ENCODE data around the gene JMJD8.

JMJD8 gene

DNA sequence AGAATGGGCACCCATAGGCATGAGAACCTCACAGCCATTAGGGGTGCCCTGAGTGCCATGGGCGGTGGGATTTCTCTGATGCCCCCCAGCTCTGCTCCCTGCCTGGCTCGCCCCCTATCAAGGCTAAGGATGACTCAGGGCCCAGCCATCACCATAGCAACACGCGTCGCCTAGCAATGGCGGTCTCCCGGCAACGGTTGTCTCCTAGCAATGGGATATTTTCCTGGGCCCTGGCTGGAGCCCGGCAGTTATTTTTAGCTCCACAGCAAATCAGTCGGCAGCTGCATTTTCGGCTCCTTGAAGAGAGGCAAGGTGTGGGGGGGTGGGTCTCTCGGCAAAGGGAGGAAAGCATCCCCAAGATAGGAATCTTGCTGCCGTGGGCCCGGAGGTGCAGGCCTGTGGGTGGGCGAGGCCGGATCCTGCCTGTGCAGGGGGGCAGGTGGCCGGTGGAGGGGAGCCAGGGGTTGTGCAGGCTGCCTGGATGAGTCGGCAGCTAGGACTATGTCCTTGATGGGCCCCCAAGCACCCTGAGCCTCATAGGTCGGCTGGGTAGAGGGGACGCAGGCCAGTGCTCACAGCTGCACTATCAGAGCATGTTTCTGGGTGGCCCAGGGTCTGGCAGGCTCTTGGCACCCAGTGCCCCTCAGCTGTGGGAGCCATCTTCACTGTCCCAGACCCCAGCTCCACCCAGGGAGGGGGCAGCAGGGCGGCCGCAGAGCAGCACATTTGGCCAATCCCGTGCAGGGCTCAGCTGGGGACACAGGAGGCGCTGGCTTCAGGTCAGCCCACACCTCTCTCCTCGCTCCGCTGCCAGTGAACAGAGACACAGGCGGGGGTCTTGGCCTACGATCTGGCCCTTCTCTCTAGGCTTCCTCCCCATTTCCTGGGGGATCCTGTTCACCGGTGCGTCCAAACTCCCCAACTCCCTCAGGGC, 25.7 kb upstream of the JMJD8 start:
- DNase-seq (ENCODE audit: low read depth) = peak; percentile 51

DNA sequence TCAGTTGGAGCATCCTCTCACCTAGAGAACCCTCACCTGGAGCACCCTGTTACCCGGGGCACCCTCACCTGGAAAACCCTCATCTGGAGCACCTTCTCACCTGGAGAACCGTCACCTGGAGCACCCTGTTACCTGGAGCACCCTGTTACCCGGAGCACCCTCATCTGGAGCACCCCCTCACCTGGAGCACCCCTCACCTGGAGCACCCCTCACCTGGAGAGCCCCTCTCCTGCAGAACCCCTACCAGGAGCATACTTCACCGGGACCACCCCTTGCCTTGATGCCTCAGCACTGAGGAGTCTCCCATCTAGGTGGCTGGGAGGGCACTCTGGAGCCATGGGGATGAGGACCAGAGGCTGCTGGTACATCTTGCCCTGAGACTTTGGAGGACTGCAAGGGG, 24.8 kb upstream of the JMJD8 start:
- no peak for DNase-seq (ENCODE audit: low read depth)

DNA sequence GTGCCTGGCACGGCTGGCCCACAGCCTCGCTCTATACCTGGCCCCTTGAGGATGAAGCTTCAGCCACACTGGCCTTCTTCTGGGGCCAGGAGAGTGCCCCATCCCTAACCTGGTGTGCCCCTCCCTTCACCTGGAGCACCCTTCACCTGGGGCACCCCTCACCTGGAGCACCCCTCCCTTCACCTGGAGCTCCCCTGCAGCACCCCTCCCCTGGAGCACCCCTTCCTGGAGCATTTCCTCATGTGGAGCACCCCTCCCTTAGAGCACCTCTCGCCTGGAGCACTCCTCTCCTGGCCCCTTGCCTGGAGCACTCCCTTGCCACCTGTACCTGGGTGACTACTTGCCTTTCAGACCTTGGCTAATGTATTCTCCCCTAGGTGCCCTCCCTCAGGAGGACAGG, 23.9 kb upstream of the JMJD8 start:
- no peak for DNase-seq (ENCODE audit: low read depth)

DNA sequence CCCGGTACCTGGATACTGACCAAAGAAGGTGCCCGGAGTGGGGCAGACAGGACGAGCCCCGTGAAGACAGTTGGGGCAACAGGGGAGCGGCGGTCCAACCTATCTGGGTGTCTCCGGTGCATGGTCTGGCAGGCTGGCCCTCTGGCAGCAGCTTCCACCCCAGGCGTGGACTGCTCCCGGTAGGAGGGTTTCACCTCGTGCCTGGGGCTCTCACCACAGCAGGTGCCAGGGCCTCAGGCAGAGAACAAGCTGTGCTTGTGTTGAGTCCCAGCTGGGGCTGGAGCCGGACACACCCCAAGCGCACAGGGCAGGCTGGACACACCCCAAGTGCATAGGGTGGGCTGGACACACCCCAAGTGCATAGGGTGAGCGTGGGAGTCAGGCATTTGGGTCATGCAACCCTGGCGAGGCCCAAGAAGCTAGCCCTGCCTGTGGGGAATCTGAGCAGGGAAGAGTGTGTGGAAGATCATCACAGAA, 23.0 kb upstream of the JMJD8 start:
- DNase-seq (ENCODE audit: low read depth) = no peak

DNA sequence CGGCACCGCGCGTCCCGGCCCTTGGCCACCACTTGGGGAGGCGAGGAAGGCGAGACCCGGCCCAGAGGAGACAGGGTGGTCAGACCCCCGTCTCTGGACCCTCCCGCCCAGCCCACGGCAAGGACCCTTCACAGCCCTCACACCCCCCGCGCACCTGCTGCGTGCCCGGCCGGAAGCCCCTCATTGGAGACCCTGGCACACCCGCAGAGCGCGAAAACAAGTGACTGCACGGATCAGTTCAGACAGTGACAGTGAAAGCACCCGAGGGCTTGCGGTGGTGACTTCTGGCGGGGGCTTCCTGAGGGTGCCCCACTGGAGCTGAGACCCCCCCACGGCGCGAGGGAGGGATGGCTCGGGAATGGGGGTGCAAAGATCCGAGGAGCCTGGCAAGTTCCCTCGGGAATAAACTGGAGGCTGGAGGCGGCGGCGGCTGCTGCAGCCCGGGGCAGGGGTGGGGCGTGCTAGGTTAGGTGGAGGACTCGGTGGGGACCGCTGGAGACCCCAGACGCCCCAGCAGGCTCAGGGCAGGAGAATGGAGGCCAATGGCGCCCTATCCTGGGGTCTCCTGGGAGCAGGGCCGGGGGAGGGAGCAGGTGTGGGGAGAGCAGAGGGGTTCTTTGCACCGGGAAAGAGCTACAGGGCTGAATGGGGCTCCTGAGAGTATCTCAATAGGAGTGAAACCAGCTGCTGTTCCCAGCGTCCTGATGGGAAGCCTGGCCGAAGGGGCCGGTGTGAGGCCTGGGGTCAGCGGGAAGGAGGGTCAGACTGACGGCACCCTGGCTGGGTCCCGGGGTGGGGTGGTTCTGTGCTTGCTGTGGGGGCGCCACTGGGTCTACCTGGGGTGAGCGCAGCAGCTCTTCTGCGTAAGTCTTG, 22.3 kb upstream of the JMJD8 start:
- DNase-seq (ENCODE audit: low read depth) = no peak

DNA sequence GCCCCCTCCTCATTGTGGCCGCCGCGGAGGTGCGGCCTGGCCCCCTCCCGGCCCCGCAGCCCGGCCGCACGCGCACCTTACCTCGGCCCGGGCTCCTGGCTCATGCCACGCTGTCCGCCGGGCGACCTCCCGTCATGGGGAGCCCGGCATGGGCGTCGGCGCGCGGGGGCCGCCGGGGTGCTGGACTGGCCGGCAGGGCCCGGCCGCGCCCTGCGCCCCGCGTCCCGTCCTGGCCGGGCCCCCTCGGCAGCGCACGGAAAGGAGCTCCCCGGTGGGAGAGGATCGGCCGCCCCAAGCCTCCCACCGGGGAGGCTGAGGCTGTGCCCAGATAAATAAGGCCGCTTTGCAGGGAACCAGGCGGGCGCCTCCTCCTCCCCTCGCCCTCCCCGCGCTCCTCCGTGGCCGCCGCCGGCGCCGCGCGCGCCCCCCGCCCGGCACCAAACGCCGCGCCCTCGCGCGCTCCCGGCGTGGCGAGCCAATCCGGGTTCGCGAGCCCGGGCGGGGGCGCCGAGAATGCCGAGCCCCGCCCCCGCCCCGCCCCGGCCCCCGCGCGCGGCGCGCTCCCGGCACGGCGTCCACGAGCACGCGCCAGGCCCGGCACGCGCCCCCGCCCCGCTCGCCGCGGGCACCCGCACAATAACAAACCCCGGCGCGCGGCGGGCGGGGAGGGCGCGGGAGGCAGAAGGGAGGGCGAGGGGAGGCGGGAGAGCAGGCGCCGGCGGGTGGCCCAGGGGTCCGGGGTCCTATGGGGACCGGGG, 21.5 kb upstream of the JMJD8 start, which contains the start of gene FBXL16:
TSS of gene FBXL16 (minus strand) at position 371 of the 758 bp plus-strand sequence. CDS start 8,396 bp downstream, outside the sequence.
- no peak for DNase-seq (ENCODE audit: low read depth)

DNA sequence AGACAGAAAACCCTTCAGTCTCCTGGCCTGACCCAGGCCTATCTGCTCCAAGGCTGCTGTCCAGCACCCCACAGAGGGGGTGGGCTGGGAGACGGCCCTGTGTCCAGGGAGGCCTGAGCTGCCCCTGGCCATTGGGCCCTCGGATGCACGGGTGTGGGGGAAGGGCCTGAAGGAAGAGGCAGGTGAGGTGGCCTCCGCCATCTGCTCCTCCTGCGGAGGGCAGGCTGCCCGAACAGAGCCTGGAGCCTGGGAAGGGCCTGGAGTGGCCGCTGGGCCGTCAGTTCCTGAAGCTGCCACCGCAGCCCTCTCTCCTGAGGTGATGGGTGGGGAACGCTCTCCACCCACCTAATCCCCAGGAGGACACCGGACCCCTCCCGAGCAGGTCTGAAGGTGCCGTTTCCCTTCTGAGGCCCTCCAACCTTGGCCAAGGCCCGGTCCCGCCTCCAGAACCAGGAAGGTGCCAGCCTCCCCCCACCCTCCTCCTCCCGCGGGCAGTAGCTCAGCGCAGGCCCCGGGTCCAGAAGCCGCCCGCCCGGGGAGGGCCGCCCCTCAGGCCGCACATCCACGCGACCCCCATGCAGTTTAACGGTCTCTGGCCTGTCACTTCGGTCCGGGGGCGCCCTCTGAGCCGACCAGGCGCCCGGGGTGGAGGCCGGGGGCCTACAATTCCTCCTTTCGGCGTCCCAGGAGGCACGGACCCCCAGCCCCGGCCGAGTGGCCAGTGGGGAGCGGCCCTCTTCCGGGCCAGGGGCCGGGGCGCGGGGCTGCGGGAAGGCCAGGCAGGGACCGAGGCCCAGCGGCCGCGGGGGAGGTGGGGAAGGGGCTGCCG, 20.6 kb upstream of the JMJD8 start:
- DNase-seq (ENCODE audit: low read depth) = no peak

DNA sequence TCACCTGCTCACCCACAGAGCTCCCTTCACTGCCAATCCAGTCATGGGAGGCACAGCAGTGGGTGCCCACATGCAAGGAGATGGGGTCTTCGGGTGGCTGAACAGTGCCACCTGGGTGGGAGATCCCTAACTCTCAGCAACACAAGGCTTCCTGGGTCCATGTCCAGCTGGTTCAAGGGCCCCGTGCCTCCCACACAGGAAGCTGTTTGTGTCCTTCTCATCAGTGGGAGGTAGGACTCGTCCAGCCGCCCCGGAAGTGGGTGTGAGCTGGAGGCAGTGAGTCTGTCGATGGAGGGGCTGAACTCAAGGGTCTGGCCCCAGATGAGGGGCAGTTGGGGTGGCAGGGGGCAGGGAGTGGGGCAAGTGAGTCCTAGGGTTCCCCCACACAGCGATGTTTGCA, 19.9 kb upstream of the JMJD8 start:
- DNase-seq (ENCODE audit: low read depth) = no peak

DNA sequence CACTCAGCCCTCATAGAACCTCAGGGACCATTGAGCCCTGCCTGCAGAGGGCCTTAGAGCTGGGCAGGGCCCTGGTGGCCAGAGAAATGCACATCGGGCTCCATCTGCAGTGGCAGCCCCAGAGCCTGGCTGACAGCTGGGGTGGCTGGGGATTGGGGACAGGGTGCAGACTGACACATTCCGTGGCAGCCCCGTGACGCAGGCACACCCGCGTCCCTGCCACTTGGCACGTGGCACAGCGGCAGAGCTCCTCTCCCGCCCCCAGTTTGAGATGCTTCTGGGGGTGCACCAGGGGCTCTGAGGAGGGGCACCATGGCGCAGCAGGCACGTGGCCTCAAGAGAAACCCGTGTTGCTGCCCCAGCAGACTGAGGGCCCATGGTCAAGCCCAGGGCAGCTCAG, 19.3 kb upstream of the JMJD8 start:
- no peak for DNase-seq (ENCODE audit: low read depth)

DNA sequence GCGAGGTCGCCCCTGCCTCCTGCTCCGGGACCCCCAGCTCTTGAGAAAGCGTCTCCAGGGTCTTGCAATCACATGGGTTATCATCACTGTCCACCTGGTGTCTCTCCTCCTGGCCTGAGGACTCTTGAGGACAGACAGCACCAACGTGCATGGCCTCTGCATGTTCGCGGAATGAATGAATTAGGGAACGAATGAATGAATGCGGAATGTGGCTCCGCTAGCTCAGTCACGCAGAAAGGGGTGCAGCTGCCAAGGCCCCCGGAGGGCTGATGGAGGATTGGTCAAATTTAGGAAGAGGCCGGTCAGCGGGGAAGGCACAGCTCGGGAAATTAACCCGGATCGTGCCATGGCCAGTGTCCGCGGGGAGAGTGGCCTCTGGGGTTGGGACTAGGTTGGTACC, 18.2 kb upstream of the JMJD8 start:
- no peak for DNase-seq (ENCODE audit: low read depth)

DNA sequence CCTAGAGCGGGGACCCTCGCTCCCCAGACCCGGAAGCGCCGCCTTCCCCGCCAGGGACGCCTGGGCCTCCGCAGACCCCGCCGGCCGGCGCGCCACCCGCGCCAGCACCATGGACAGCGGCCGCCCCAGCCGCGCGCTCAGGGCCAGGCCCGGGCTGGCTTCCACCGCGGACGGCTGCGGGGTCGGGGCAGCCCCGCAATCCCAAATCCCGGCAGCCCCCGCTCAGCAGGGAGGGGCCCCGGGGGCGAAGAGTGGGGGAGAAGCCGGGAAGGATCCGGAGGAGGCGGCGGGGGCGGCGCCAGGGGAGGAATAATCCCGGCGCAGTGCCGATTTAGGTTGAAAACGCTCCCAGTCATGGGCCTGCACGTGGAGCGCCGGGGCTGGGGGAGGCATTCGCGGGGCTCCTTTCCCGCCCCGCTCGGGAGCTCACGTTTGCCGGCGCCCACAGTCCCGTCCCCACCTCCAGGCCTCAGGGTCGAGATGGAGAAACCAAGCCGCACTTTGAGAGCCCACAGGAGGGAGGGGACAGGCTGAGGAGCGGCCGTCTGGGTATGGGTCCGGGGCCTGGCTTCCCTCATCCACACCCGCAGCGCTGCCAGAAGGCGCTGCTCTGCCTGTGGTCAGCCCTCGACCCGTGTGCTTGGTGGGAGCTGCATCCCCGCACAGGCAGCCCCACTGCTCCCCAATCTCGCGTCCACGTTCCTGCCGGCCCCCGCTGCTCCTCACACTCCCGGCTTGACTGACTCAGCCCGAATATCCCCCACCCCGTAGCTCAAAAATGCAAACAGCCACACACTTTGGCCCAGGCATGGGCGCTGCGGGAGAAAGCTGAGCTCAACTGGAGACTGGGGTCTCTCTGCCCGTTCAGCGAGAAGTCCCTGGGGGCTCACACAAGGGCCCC, 16.8 kb upstream of the JMJD8 start:
- no peak for DNase-seq (ENCODE audit: low read depth)

DNA sequence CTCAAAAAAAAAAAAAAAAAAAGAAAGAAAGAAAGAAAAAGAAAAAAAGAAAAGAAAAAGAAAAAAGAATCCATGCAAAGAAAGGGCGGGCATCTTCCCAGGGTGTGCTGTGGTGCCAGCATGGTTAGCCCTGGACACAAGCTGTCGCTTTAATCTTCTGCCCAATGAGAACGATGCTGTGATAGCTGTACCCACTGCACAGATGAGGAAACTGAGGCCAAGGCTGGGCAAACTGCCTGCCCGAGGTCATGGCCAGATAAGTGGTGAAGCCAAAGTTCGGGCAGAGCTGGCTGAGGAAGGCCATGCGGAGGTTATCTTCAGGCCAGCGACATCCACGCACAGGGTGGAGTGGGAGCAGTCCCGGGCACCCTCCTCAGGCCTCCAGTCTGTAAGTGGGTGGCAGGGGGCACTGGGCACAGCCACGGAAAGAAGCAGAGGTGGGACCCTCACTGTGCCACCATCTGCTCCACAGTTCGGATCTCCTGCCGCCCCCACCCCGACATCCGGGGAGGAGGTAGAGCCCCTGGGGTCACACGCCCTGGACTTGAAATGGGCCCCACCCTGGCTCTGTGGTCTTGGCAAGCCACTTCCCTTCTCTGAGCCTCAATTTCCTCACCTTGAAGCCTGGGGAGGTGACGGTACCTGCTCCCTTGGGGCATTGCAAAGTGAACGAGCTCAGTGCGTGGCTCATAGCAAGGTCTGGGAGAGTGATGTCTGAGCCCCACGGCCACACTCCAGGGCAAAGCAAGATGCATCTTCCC, 15.0 kb upstream of the JMJD8 start:
- DNase-seq (ENCODE audit: low read depth) = no peak

DNA sequence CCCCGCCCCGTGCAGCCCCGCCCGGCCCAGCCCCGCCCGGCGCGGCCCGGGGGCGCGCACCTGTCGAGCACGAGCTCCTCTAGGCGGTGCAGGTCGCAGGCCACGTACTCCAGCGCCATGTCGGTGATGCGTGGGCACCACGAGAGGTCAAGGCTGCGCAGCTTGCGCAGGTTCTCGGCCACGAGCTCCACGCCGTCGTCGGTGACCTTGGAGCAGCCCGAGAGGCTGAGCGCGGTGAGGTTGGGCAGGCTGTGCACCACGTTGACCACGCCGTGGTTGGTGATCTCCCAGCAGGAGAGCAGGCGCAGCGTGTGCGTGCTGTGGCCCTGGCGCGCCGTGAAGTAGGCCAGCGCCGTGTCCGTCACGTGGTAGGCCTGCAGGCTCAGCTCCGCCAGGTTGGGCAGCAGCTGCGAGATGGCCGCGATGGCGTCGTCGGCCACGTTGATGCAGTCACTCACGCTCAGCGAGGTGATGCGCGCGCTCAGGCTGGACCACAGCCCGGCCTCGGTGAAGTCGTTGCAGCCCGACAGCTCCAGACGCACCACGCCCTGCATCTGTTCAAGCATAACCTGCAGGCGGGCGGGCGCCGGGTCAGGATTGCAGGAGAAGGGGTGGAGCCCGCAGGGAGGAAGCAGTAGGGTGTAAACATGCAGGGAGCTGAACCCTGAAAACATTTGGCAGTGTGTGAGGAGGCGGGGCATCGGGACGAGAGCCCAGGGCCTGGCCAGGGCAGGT, 11.4 kb upstream of the JMJD8 start:
- no peak for DNase-seq (ENCODE audit: low read depth)

DNA sequence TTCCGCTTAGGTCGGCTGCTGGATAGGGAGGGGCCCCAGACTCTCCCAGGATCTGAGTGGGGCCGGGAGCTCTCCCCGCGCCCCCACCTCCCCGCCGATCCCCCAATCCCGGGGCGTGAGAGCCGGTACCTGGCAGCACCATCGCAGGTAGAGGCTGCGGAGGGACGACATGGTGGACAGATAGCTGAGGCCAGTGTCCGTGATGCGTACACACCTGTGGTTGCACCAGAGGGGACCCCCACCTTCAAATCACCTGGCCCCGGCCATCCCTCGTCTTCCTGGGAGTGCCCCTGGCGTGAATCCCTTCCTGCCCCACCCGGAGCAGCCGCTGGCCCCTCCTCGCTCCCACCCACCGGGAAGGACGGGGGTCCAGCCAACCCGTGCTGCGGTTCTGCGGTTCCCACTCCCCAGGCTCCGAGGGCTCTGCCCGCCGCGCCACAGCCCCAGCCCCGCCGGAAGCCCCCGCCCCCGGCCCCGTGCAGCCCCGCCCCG, 10.8 kb upstream of the JMJD8 start:
- no peak for DNase-seq (ENCODE audit: low read depth)

DNA sequence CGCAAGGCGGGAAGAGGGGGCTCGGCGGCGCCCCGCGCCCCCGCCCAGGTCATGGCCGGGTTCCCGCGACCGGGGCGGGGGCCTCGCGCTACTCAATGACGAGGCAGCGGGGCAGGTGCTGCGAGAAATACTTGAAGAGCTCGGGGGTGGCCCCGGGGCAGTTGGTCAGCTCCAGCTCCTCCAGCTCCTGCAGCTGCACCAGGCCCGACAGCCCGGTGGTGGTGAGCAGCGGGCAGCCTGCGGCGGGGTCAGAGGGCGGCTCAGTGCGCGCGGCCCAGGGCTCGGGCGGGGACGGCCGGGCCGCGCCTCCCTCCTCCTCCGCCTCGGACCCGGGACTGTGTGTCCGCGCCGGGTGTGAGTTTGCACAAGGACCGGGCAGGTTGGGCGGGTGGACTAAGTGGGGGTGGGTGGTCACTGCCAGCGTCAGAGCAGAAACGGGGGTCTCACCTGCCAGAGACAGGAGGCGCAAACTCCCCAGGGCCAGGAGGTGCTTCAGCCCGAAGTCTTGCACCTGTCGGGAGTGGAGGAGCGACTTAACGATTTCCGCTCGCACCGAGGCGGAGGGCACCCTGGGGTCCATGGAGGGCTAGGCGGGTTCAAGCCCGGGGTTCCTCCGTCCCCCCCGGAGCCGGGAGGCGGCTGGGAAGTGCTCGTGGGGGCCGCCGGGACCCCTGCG, 10.2 kb upstream of the JMJD8 start:
- no peak for DNase-seq (ENCODE audit: low read depth)

DNA sequence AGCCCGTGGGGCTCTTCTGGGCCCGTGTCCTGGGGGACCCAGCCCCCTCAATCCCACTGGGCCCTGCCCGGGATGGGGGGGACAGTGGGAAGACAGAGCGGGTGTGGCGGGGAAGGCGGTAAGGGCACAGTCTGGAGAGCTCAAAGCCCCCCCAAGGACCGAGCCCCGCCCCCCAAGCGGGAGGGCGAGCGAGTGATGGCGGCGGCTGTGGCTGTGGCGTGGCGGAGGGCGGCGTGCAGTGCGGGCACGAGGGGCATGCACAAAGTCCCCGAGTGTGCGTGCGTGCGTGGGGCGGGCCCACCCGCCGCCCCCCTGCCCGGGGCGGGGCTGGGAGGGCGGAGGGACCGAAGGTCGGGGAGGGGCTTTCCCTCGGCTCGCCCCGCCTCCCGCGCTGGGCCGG, 9.6 kb upstream of the JMJD8 start:
- DNase-seq (ENCODE audit: low read depth) = no peak

DNA sequence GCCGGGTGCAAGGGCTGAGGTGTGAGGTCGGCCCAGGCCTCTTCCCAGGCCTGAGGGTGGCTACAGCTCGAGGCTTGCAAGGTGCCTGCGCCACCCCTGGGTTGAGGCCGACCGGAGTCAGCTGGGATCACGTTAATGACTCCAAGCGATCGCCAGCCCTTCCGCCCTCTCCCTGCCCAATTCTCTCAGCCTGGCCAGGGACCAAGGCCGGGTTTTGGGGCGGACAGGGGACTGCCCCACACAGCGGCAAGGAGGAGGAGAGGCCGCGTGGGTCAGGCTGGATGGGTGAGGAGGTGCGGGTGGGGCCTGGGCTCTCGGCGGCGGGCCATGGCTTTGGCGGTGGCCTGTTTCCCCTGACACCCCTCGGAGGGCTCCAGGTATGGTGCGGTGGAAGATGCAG, 9.2 kb upstream of the JMJD8 start:
- no peak for DNase-seq (ENCODE audit: low read depth)

Data from HS-27A (cell line).